Smooth muscle cell (in vitro differentiated cells): Measurements from ENCODE around the gene MYLK2. TPM values are rescaled to one million over a fixed set of nuclear protein-coding genes. Genes with fewer than 3 reads are reported as not detected.

Experiments used
- polyA plus RNA-seq: library from polyadenylated mRNA; unstranded; fragments of >200 nt; fragmentation: Nextera tagmentation; extraction: Ambion mirVana; gene quantifications from 2 replicates; pipeline ENCODE4 v1.2.1, GENCODE V29; 2016
- small RNA-seq: library from RNA; depleted of rRNA; stranded (forward); fragments of <200 nt; gene quantifications from one replicate; pipeline ENCODE3, GENCODE V24; 2014
- total RNA-seq: library from RNA; depleted of rRNA; stranded (reverse); fragments of >200 nt; gene quantifications from 2 replicates; pipeline ENCODE4 v1.2.3, GENCODE V29; 2014

Gene MYLK2
- total and polyA plus RNA-seq, 2 experiments from 2014 or later: 0.09 to 0.22 TPM

Small RNA genes within 50 kb of the gene (small RNA-seq; reads per million reads assigned to genes)
- gene AL160175.1: not detected

Other genes starting within 250 kb of the MYLK2 start
- gene ID1, start 214.1 kb upstream of the MYLK2 start, total RNA-seq: 396 and 414 TPM in 2 replicates
- gene ID1, start 214.1 kb upstream of the MYLK2 start, polyA plus RNA-seq: 87.6 and 182 TPM in 2 replicates
- not detected in 2 replicates for gene COX4I2, start 181.4 kb upstream of the MYLK2 start, total RNA-seq
- 0.80 and 2.1 TPM in 2 replicates for gene COX4I2, start 181.4 kb upstream of the MYLK2 start, polyA plus RNA-seq
- gene BCL2L1, start 96.5 kb upstream of the MYLK2 start, total RNA-seq: 35.5 and 47.0 TPM in 2 replicates
- gene BCL2L1, start 96.5 kb upstream of the MYLK2 start, polyA plus RNA-seq: 24.8 and 41.1 TPM in 2 replicates
- gene TPX2, start 80.1 kb upstream of the MYLK2 start, total RNA-seq: 24.5 and 28.3 TPM in 2 replicates
- gene TPX2, start 80.1 kb upstream of the MYLK2 start, polyA plus RNA-seq: 18.7 and 21.7 TPM in 2 replicates
- 0.09 and 2.6 TPM in 2 replicates for gene FOXS1, start 26.2 kb downstream of the MYLK2 start, total RNA-seq
- 2.1 and 3.3 TPM in 2 replicates for gene FOXS1, start 26.2 kb downstream of the MYLK2 start, polyA plus RNA-seq
- 10.2 and 13.6 TPM in 2 replicates for gene DUSP15, start 51.2 kb downstream of the MYLK2 start, total RNA-seq
- 3.7 and 6.2 TPM in 2 replicates for gene DUSP15, start 51.2 kb downstream of the MYLK2 start, polyA plus RNA-seq
- gene TTLL9, start 51.3 kb downstream of the MYLK2 start, total RNA-seq: not detected in 2 replicates
- 0.13 and 0.18 TPM in 2 replicates for gene TTLL9, start 51.3 kb downstream of the MYLK2 start, polyA plus RNA-seq
- 7.0 and 8.1 TPM in 2 replicates for gene PDRG1, start 132.7 kb downstream of the MYLK2 start, total RNA-seq
- 30.3 and 41.6 TPM in 2 replicates for gene PDRG1, start 132.7 kb downstream of the MYLK2 start, polyA plus RNA-seq
- not detected in 2 replicates for gene XKR7, start 148.8 kb downstream of the MYLK2 start, total RNA-seq
- gene XKR7, start 148.8 kb downstream of the MYLK2 start, polyA plus RNA-seq: not detected in 2 replicates
- 0.27 TPM in 1 of 2 replicates, not detected in the other for gene CCM2L, start 191.1 kb downstream of the MYLK2 start, total RNA-seq
- gene CCM2L, start 191.1 kb downstream of the MYLK2 start, polyA plus RNA-seq: 0.27 TPM in 1 of 2 replicates, not detected in the other
- gene HCK, start 232.9 kb downstream of the MYLK2 start, total RNA-seq: 2.0 and 2.5 TPM in 2 replicates
- 2.1 and 2.4 TPM in 2 replicates for gene HCK, start 232.9 kb downstream of the MYLK2 start, polyA plus RNA-seq